H9 (cell line): ENCODE results near the gene PPP1R14B. TPM values are rescaled to one million over a fixed set of nuclear protein-coding genes. Genes with fewer than 3 reads are reported as not detected.

ENCODE experiments used
- DNase-seq: peaks from one replicate; pipeline ENCODE4 v3.0.0-alpha.2; 2017
- H2AFZ ChIP-seq: one replicate; pipeline ENCODE4 v1.6.1; 2013; ENCODE audit warnings: mild to moderate bottlenecking, low read length, control low read depth, moderate library complexity
- H2AK5ac ChIP-seq: 2 replicates; pipeline ENCODE4 v1.6.1; 2013; ENCODE audit warnings: low read length, control low read depth, mixed read lengths; ENCODE audit not compliant: insufficient read length
- H2BK120ac ChIP-seq: one replicate; pipeline ENCODE4 v1.6.1; 2013; ENCODE audit warnings: low read depth, mild to moderate bottlenecking, low read length, control low read depth, inconsistent platforms; ENCODE audit not compliant: poor library complexity, severe bottlenecking
- H2BK12ac ChIP-seq: 2 replicates; pipeline ENCODE4 v1.6.1; 2013; ENCODE audit warnings: low read length, control low read depth, mixed read lengths, low read depth; ENCODE audit not compliant: insufficient read length
- H2BK15ac ChIP-seq: 2 replicates; pipeline ENCODE4 v1.6.1; 2013; ENCODE audit warnings: low read depth, low read length, control low read depth
- H2BK20ac ChIP-seq: one replicate; pipeline ENCODE4 v1.6.1; 2013; ENCODE audit warnings: low read depth, mild to moderate bottlenecking, low read length, control low read depth, inconsistent platforms; ENCODE audit not compliant: poor library complexity, severe bottlenecking
- H2BK5ac ChIP-seq: 2 replicates; pipeline ENCODE4 v1.6.1; 2013; ENCODE audit warnings: low read length, control low read depth, mixed read lengths; ENCODE audit not compliant: insufficient read length
- H3K14ac ChIP-seq: 2 replicates; pipeline ENCODE4 v1.6.1; 2013; ENCODE audit warnings: low read length, control low read depth; ENCODE audit not compliant: insufficient read depth
- H3K18ac ChIP-seq: 2 replicates; pipeline ENCODE4 v1.6.1; 2013; ENCODE audit warnings: low read depth, mild to moderate bottlenecking, mixed read lengths, low read length, control low read depth; ENCODE audit not compliant: insufficient read length
- H3K23ac ChIP-seq: 2 replicates; pipeline ENCODE4 v1.6.1; 2013; ENCODE audit warnings: low read length, control low read depth, mixed read lengths, low read depth; ENCODE audit not compliant: insufficient read length
- H3K23me2 ChIP-seq: 2 replicates; pipeline ENCODE4 v1.6.1; 2013; ENCODE audit warnings: low read depth, mild to moderate bottlenecking, mixed read lengths, low read length, control low read depth; ENCODE audit not compliant: insufficient read length, poor library complexity, severe bottlenecking
- H3K27ac ChIP-seq: 2 replicates; pipeline ENCODE4 v1.5.1; 2013; ENCODE audit warnings: low read length, control low read depth, mixed read lengths, low read depth; ENCODE audit not compliant: insufficient read length
- H3K27me3 ChIP-seq: 2 replicates; pipeline ENCODE4 v1.6.1; 2013; ENCODE audit warnings: low read length, control low read depth, inconsistent platforms; ENCODE audit not compliant: insufficient read depth
- H3K4ac ChIP-seq: 2 replicates; pipeline ENCODE4 v1.6.1; 2013; ENCODE audit warnings: low read depth, mild to moderate bottlenecking, control low read depth, inconsistent platforms, low read length, moderate library complexity
- H3K4me1 ChIP-seq: 2 replicates; pipeline ENCODE4 v1.6.1; 2013; ENCODE audit warnings: low read length, control low read depth, inconsistent platforms; ENCODE audit not compliant: insufficient read depth
- H3K4me2 ChIP-seq: 2 replicates; pipeline ENCODE4 v1.6.1; 2013; ENCODE audit warnings: low read length, control low read depth, mixed read lengths; ENCODE audit not compliant: insufficient read length, insufficient read depth
- H3K56ac ChIP-seq: 2 replicates; pipeline ENCODE4 v1.6.1; 2013; ENCODE audit warnings: low read depth, mild to moderate bottlenecking, mixed read lengths, low read length, control low read depth; ENCODE audit not compliant: insufficient read length
- H3K79me1 ChIP-seq: 2 replicates; pipeline ENCODE4 v1.6.1; 2013; ENCODE audit warnings: low read depth, mild to moderate bottlenecking, moderate library complexity, low read length, control low read depth, inconsistent platforms; ENCODE audit not compliant: insufficient read depth, poor library complexity, severe bottlenecking
- H3K79me2 ChIP-seq: 2 replicates; pipeline ENCODE4 v1.6.1; 2013; ENCODE audit warnings: low read length, control low read depth, inconsistent platforms; ENCODE audit not compliant: insufficient read depth
- H3K9ac ChIP-seq: 2 replicates; pipeline ENCODE4 v1.6.1; 2013; ENCODE audit warnings: low read length, control low read depth, mixed read lengths; ENCODE audit not compliant: insufficient read length; ENCODE audit errors: extremely low read depth
- H3K9me3 ChIP-seq: one replicate; pipeline ENCODE4 v1.6.1; 2013; ENCODE audit warnings: low read depth, low read length, inconsistent platforms; ENCODE audit not compliant: control insufficient read depth
- H3T11ph ChIP-seq: one replicate; pipeline ENCODE4 v1.6.1; 2013; ENCODE audit warnings: mild to moderate bottlenecking, low read length, control low read depth, inconsistent platforms
- H4K20me1 ChIP-seq: one replicate; pipeline ENCODE4 v1.6.1; 2013; ENCODE audit not compliant: control insufficient read depth, insufficient read length, insufficient read depth
- H4K5ac ChIP-seq: 2 replicates; pipeline ENCODE4 v1.6.1; 2013; ENCODE audit warnings: low read depth, mild to moderate bottlenecking, mixed read lengths, low read length, control low read depth; ENCODE audit not compliant: insufficient read length
- H4K8ac ChIP-seq: replicated peaks from 2 replicates; pipeline ENCODE4 v1.6.1; 2013; ENCODE audit warnings: low read length, control low read depth, mixed read lengths, low read depth; ENCODE audit not compliant: insufficient read length
- H4K91ac ChIP-seq: 2 replicates; pipeline ENCODE4 v1.6.1; 2013; ENCODE audit warnings: low read depth, mild to moderate bottlenecking, moderate library complexity, mixed read lengths, low read length, control low read depth; ENCODE audit not compliant: insufficient read length
- H3K27ac Mint-ChIP-seq, 3 experiments: 2 replicates in 2 of 3; 3 replicates in 1 of 3; pipeline ENCODE4 v1.8.0; 2020 to 2021; ENCODE audit warnings: mixed read lengths in 3 of 3, mild to moderate bottlenecking in 1 of 3, moderate library complexity in 1 of 3
- H3K27me3 Mint-ChIP-seq: 2 replicates; pipeline ENCODE4 v1.8.0; 2021; ENCODE audit warnings: low read depth, mild to moderate bottlenecking, moderate library complexity, mixed read lengths
- H3K36me3 Mint-ChIP-seq, 3 experiments: 2 replicates in 2 of 3; 3 replicates in 1 of 3; pipeline ENCODE4 v1.8.0; 2020 to 2021; ENCODE audit warnings: low read depth in 3 of 3, mixed read lengths in 3 of 3; ENCODE audit not compliant: insufficient read depth in 1 of 3
- H3K4me1 Mint-ChIP-seq, 2 experiments: 2 replicates each; pipeline ENCODE4 v1.8.0; 2020; ENCODE audit warnings: mixed read lengths in 2 of 2
- H3K4me3 Mint-ChIP-seq, 2 experiments: 2 replicates in 1 of 2; 3 replicates in 1 of 2; pipeline ENCODE4 v1.8.0; 2020 to 2021; ENCODE audit warnings: mild to moderate bottlenecking in 2 of 2, mixed read lengths in 2 of 2, moderate library complexity in 1 of 2
- H3K9me3 Mint-ChIP-seq, 2 experiments: 2 replicates in 1 of 2; 3 replicates in 1 of 2; pipeline ENCODE4 v1.8.0; 2020; ENCODE audit warnings: mild to moderate bottlenecking in 2 of 2, mixed read lengths in 2 of 2, moderate library complexity in 1 of 2
- CTCF ChIP-seq: fragments of 200-600 bp; sonication (generic); conservative IDR thresholded peaks from 3 replicates; pipeline ENCODE4 v1.8.0; 2021; ENCODE audit warnings: antibody characterized with exemption, mild to moderate bottlenecking
- WGBS: extraction: QIAGEN DNeasy Blood & Tissue Kit; methylation state at CpG from one replicate; pipeline ENCODE4 v1.1.7; 2013; ENCODE audit warnings: missing lambda C conversion rate, low lambda C conversion rate, mixed read lengths; ENCODE audit not compliant: insufficient read length; ENCODE audit errors: extremely low coverage; 5-methylcytosine and 5-hydroxymethylcytosine counted together
- total RNA-seq: library from RNA; stranded (reverse); gene quantifications from 2 replicates; pipeline ENCODE4 v1.2.1, GENCODE V29; 2021

The PPP1R14B gene
- total RNA-seq, 1 experiment from 2014 or later, result 358 TPM

DNA sequence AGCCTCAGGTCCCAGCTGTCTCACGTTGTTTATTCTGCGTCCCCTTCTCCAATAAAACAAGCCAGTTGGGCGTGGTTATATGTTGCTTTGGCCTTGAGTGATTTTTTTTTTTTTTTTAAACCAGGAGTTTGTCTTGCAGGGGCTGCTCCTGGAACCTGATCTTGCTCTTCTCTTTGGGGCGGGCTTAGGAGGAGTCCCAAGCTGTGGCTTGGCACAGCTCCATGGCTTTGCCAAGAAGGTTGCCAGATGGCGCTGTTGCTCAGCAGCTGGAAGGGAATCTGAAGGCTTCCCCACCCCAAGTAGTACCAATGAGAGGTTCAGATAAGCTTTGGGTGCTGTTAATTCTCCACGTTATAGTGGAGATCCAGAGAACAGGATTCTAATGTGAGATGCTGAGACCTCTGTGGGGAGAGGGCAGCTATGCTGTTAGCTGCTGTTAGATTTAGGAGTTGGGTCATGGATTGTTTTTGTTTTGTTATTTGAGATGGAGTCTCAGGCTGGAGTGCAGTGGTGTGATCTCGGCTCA lies 42.2 kb downstream of the PPP1R14B start:
- no peaks in the 10 kb centered on the region for H3K27me3 ChIP-seq
- no peaks in the 10 kb centered on the region for H3K9me3 ChIP-seq
- Mint-ChIP-seq H3K36me3 (peaks cover 41 to 78% (median 69%) of the 10 kb centered on the region in 3 experiments; a peak in 6 of 7 replicates), H3K27ac (peak overlapping the region; percentile 62 to 91 (median 88); a peak in 5 of 7 replicates), H3K4me1 (peaks cover 13 to 14% of the 10 kb centered on the region in 2 experiments), H3K27me3 (no peaks in the 10 kb centered on the region), H3K9me3 (no peaks in the 10 kb centered on the region; a peak in 1 of 5 replicates), H3K4me3 (peak overlapping the region in 1 of 2 experiments; percentile 16; a peak in 3 of 5 replicates)
- no peaks in the 10 kb centered on the region for H3K79me1 ChIP-seq
- peak; percentile 78 for TF ChIP-seq CTCF
- H3K4me2 ChIP-seq, result no peak overlapping the region
- DNase-seq, result peak; percentile 84
- no peak overlapping the region for H2BK15ac ChIP-seq
- H3K9ac ChIP-seq, result no peak overlapping the region
- no peak overlapping the region for H2BK120ac ChIP-seq
- H2BK20ac ChIP-seq, result no peak overlapping the region
- H3K79me2 ChIP-seq, result no peaks in the 10 kb centered on the region
- no peaks in the 10 kb centered on the region for H4K20me1 ChIP-seq
- H4K5ac ChIP-seq, result no peak overlapping the region
- no peak overlapping the region for H2AK5ac ChIP-seq
- H4K91ac ChIP-seq, result no peak overlapping the region
- H3T11ph ChIP-seq, result no peak overlapping the region
- no CpG with 5 or more reads among the region's 7 CpGs for WGBS
- H4K8ac ChIP-seq, result no peak overlapping the region
- H3K27ac ChIP-seq, result no peak overlapping the region
- no peak overlapping the region for H3K18ac ChIP-seq
- H3K23ac ChIP-seq, result no peak overlapping the region
- no peak overlapping the region for H2AFZ ChIP-seq
- no peak overlapping the region for H2BK12ac ChIP-seq
- no peaks in the 10 kb centered on the region for H3K23me2 ChIP-seq
- H3K14ac ChIP-seq, result no peak overlapping the region
- no peak overlapping the region for H3K56ac ChIP-seq
- H3K4me1 ChIP-seq, result no peaks in the 10 kb centered on the region
- no peak overlapping the region for H2BK5ac ChIP-seq
- H3K4ac ChIP-seq, result no peak overlapping the region
